Neural crest cell (in vitro differentiated cells): Measurements from ENCODE around the gene SND1. TPM values are rescaled to one million over a fixed set of nuclear protein-coding genes. Genes with fewer than 3 reads are reported as not detected.

Experiments
- DNase-seq: peaks from one replicate; pipeline ENCODE4 v3.0.0; 2021; ENCODE audit warnings: low read depth, mixed read lengths, low spot score
- H3K27ac Mint-ChIP-seq: one replicate; pipeline ENCODE4 v1.8.0; 2021; ENCODE audit warnings: mild to moderate bottlenecking, mixed read lengths; ENCODE audit not compliant: unreplicated experiment
- H3K27me3 Mint-ChIP-seq: 2 replicates; pipeline ENCODE4 v1.8.0; 2021; ENCODE audit warnings: low read depth, mild to moderate bottlenecking, mixed read lengths
- H3K36me3 Mint-ChIP-seq: 2 replicates; pipeline ENCODE4 v1.8.0; 2021; ENCODE audit warnings: low read depth, mild to moderate bottlenecking, mixed read lengths
- H3K4me1 Mint-ChIP-seq: 2 replicates; pipeline ENCODE4 v1.8.0; 2021; ENCODE audit warnings: mixed read lengths
- H3K4me3 Mint-ChIP-seq: one replicate; pipeline ENCODE4 v1.8.0; 2021; ENCODE audit warnings: mild to moderate bottlenecking, mixed read lengths
- H3K9me3 Mint-ChIP-seq: 2 replicates; pipeline ENCODE4 v1.8.0; 2021; ENCODE audit warnings: mixed read lengths
- total RNA-seq: library from RNA; stranded (reverse); gene quantifications from 2 replicates; pipeline ENCODE4 v1.2.1, GENCODE V29; 2021
- TF ChIP-seq, protein P1 (sequence below): fragments of 200-600 bp; sonication (generic); conservative IDR thresholded peaks from 2 replicates; pipeline ENCODE4 v1.5.0; 2021; ENCODE audit warnings: antibody characterized with exemption, mild to moderate bottlenecking

Gene SND1
- total RNA-seq, 1 donor from 2014 or later: 184 TPM

DNA sequence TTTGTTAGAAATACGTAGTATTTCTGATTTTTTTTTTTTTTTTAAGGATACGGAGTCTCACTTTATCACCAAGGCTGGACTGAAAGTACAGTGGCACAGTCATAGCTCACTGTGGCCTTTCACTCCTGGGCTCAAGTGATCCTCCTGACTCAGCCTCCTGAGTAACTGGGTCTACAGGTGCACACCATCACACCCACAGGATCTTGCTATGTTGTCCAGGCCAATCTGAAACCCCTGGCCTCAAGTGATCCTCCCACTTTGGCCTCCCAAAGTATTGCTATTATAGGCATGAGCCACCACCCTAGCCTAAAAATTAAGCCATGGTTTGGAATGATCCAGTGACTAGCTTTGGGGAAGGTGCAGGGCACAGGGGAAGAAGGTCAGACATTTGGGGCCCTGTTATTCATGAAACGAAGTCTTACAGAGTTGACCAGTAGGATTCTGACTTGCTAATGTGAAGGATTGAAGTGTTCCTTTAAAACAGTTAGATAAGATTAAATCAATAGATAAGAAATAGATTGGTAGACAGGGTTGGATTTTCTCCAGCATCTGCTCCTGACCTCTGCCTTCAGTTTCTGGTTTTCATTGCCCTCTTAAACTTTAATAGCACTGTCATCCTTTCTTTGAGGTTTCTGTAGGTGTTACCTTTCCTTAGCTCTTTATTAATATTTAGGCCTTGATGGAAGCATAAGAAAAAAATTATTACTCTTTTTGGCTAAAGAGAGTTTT, 257.6 kb downstream of the SND1 start:
- TF ChIP-seq, protein P1, sequence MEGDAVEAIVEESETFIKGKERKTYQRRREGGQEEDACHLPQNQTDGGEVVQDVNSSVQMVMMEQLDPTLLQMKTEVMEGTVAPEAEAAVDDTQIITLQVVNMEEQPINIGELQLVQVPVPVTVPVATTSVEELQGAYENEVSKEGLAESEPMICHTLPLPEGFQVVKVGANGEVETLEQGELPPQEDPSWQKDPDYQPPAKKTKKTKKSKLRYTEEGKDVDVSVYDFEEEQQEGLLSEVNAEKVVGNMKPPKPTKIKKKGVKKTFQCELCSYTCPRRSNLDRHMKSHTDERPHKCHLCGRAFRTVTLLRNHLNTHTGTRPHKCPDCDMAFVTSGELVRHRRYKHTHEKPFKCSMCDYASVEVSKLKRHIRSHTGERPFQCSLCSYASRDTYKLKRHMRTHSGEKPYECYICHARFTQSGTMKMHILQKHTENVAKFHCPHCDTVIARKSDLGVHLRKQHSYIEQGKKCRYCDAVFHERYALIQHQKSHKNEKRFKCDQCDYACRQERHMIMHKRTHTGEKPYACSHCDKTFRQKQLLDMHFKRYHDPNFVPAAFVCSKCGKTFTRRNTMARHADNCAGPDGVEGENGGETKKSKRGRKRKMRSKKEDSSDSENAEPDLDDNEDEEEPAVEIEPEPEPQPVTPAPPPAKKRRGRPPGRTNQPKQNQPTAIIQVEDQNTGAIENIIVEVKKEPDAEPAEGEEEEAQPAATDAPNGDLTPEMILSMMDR: no peak
- H3K27ac Mint-ChIP-seq: no peak overlapping the region
- no peaks in the 10 kb centered on the region for H3K27me3 Mint-ChIP-seq
- DNase-seq: no peak
- no peaks in the 10 kb centered on the region for H3K9me3 Mint-ChIP-seq
- H3K4me3 Mint-ChIP-seq: no peak overlapping the region
- peaks cover 6% of the 10 kb centered on the region for H3K4me1 Mint-ChIP-seq
- peaks cover under 1% of the 10 kb centered on the region for H3K36me3 Mint-ChIP-seq

DNA sequence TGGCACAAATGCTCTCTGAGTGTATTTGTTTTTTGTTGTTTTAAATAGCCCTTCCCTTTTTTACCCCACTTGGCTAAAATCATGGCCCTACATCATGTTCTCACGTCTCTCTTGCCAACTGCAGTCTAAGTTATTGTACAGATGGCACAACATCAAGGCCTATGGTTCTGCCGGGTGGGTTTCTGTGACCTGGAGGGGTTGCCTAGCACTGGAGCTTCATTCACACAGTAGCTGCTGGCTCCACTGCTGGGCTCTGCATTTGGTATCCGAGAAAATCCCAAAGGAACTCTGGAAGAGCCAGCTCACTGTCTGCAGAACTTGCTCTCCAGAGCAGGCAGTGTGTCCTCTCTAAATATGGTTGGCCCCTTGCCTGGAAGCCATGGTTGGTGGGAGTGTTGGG, 258.7 kb downstream of the SND1 start:
- TF ChIP-seq, protein P1: no peak
- Mint-ChIP-seq H3K27ac (no peak overlapping the region), H3K4me3 (no peak overlapping the region), H3K4me1 (peaks cover 4% of the 10 kb centered on the region), H3K9me3 (no peaks in the 10 kb centered on the region), H3K36me3 (no peaks in the 10 kb centered on the region), H3K27me3 (no peaks in the 10 kb centered on the region)
- DNase-seq: no peak

DNA sequence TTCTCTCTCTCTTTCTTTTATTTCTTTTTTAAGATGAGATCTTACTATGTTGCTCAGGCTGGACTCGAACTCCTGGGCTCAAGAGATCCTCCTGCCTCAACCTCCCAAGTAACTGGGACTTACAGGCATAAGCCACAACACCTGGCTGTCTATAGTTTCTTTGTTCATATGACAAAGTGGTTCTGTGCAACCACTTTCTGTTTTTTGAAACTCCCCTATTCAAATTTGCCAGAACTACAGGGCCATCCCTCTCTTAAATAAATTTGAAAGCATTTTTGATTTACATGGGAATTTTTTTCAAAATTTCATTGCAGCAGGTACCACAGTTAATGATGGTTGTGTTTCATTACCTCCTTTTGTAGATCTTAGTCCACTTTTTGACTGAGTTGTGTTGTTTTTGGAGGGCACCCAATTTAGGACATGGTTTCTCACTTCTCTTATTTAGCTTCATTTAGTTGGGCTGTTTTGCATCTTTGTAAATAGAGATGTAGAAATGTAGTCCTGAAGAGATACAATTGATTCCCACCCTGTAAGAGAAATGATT, 260.0 kb downstream of the SND1 start:
- Mint-ChIP-seq H3K4me1 (peaks cover 3% of the 10 kb centered on the region), H3K4me3 (no peak overlapping the region), H3K36me3 (no peaks in the 10 kb centered on the region), H3K9me3 (no peaks in the 10 kb centered on the region), H3K27me3 (no peaks in the 10 kb centered on the region), H3K27ac (no peak overlapping the region)
- no peak for DNase-seq
- TF ChIP-seq, protein P1: no peak

DNA sequence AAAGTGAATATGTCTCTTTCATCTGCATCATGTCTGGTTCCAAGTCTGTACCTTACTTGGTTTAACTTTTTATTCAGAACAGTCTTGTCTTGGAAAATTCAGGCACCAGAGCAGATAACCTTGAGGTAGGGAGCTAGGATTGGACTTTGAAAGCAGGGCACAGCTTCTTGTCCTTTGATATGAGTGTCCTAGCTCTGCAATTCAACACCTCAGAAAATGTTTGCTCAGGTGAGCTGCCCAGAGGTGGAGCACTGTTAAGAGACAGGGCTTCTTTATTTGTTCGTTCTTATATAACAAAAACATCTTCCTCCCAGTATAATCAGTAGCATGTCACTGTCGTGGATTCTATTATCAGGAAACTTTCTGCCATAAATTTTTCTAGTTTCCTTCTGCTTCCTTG, 260.9 kb downstream of the SND1 start:
- H3K4me1 Mint-ChIP-seq: no peaks in the 10 kb centered on the region
- no peaks in the 10 kb centered on the region for H3K27me3 Mint-ChIP-seq
- H3K36me3 Mint-ChIP-seq: no peaks in the 10 kb centered on the region
- no peak overlapping the region for H3K4me3 Mint-ChIP-seq
- H3K9me3 Mint-ChIP-seq: no peaks in the 10 kb centered on the region
- H3K27ac Mint-ChIP-seq: no peak overlapping the region
- TF ChIP-seq, protein P1: no peak
- no peak for DNase-seq

DNA sequence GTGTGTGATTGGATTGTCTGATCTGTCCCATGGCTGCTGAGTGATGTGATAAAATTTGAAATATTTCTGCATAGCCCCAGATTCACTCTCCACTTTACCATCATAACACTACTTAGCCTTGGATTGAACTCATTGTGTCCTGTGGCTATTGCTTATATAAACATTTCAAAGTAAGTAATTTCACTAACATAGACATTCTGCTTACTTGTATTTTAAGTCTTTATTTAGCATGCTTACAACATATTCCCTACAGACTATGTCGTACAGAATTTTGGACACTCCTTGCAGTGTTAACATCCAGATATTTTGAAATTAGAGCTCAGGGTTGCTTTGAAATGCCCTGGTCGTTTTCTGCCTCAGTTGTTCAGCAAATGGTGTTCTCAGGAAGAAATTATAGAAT, 261.7 kb downstream of the SND1 start:
- TF ChIP-seq, protein P1: no peak
- Mint-ChIP-seq H3K4me1 (no peaks in the 10 kb centered on the region), H3K4me3 (no peak overlapping the region), H3K9me3 (no peaks in the 10 kb centered on the region), H3K36me3 (no peaks in the 10 kb centered on the region), H3K27ac (no peak overlapping the region), H3K27me3 (no peaks in the 10 kb centered on the region)
- no peak for DNase-seq
